HCT116 (cell line): ENCODE measurements around the gene ACCS. TPM values are rescaled to one million over a fixed set of nuclear protein-coding genes. Genes with fewer than 3 reads are reported as not detected.

Experiments
- ATAC-seq: fragments of 200-7000 bp; cut with Tn5 transposase; 2 replicates; pipeline ENCODE4 v1.9.1; 2020; ENCODE audit warnings: mild to moderate bottlenecking, moderate library complexity
- BruUV-seq: library from RNA; stranded (reverse); fragments of 400-500 nt; replicated peaks from 2 replicates; lab custom pipeline; 2021; lab: Mats Ljungman, UMichigan
- CTCF ChIA-PET: fragments of 300-600 bp; sonication (Branson Sonifier 250); formaldehyde crosslinking; loops from one replicate; lab custom pipeline; 2021; ENCODE audit warnings: antibody characterized with exemption; lab: Charles Lee
- POLR2A ChIA-PET: fragments of 300-600, 350-600 bp; sonication (Branson Sonifier 250); formaldehyde crosslinking; loops from one replicate; lab custom pipeline; 2021; ENCODE audit warnings: antibody characterized with exemption; lab: Charles Lee
- RAD21 ChIA-PET, 2 experiments: fragments of 300-600 bp; sonication (Branson Sonifier 250); formaldehyde crosslinking; loops; one replicate each; lab custom pipeline; 2023; ENCODE audit warnings: low total read pairs in 2 of 2; ENCODE audit not compliant: uncharacterized antibody in 2 of 2, unreplicated experiment in 2 of 2, low non-redundant PET in 1 of 2; lab: Charles Lee
- DNase-seq: peaks from one replicate; pipeline ENCODE4 v3.0.0-alpha.2; 2010; ENCODE audit warnings: low read depth, low spot score
- H2AFZ ChIP-seq: fragments of 200-600 bp; shearing (Covaris generic), sonication (generic); 2 replicates; pipeline ENCODE4 v1.6.1; 2017; ENCODE audit warnings: low read depth, mixed run types, mixed read lengths, antibody characterized with exemption, low read length; ENCODE audit not compliant: poor library complexity, severe bottlenecking
- H3K27ac ChIP-seq: 2 replicates; pipeline ENCODE4 v1.5.1; 2012; ENCODE audit warnings: low read depth, low read length
- H3K27me3 ChIP-seq: fragments of 200-600 bp; sonication (generic); 2 replicates; pipeline ENCODE4 v1.6.1; 2016; ENCODE audit warnings: mixed run types, low read length, mixed read lengths; ENCODE audit not compliant: insufficient read depth
- H3K36me3 ChIP-seq, 2 experiments: fragments of 200-500 bp in 1 of 2; fragments of 200-600 bp in 1 of 2; sonication (Bioruptor generic) in 1 of 2; sonication (generic) in 1 of 2; 2 replicates each; pipeline versions ENCODE4 v1.5.1 to v1.6.1; 2014 to 2016; ENCODE audit warnings: low read length in 2 of 2, inconsistent platforms in 1 of 2, mixed read lengths in 1 of 2, mixed run types in 1 of 2; ENCODE audit not compliant: insufficient read depth in 2 of 2, control insufficient read depth in 1 of 2
- H3K4me1 ChIP-seq, 2 experiments: fragments of 200-600 bp in 1 of 2; sonication (generic) in 1 of 2; 2 replicates each; pipeline versions ENCODE4 v1.5.1 to v1.6.1; 2012 to 2017; ENCODE audit warnings: low read length in 2 of 2, inconsistent platforms in 1 of 2, mild to moderate bottlenecking in 1 of 2, mixed read lengths in 1 of 2, mixed run types in 1 of 2, moderate library complexity in 1 of 2; ENCODE audit not compliant: insufficient read depth in 2 of 2, control insufficient read depth in 1 of 2
- H3K4me2 ChIP-seq: fragments of 200-600 bp; sonication (generic); 2 replicates; pipeline ENCODE4 v1.6.1; 2017; ENCODE audit warnings: mixed run types, low read length, mixed read lengths
- H3K4me3 ChIP-seq, 2 experiments: fragments of 200-600 bp in 1 of 2; sonication (generic) in 1 of 2; replicated peaks in 1 of 2; 2 replicates each; pipeline ENCODE4 v1.5.1; 2011 to 2016; ENCODE audit warnings: low read length in 2 of 2, control low read depth in 1 of 2, low read depth in 1 of 2, mild to moderate bottlenecking in 1 of 2, mixed read lengths in 1 of 2, mixed run types in 1 of 2
- H3K79me2 ChIP-seq: fragments of 200-600 bp; sonication (generic); 2 replicates; pipeline ENCODE4 v1.6.1; 2017; ENCODE audit warnings: mild to moderate bottlenecking, mixed run types, low read length, moderate library complexity, mixed read lengths; ENCODE audit not compliant: insufficient read depth
- H3K9ac ChIP-seq: fragments of 200-600 bp; sonication (generic); 2 replicates; pipeline ENCODE4 v1.6.1; 2016; ENCODE audit warnings: low read length, mixed read lengths
- H3K9me2 ChIP-seq: fragments of 200-600 bp; sonication (generic), shearing (Covaris generic); 2 replicates; pipeline ENCODE4 v1.6.1; 2017; ENCODE audit warnings: mixed run types, mild to moderate bottlenecking, moderate library complexity; ENCODE audit not compliant: insufficient read depth
- H3K9me3 ChIP-seq, 2 experiments: fragments of 200-500 bp in 1 of 2; fragments of 200-600 bp in 1 of 2; sonication (Bioruptor generic) in 1 of 2; sonication (generic) in 1 of 2; 2 replicates each; pipeline ENCODE4 v1.6.1; 2014 to 2017; ENCODE audit warnings: low read length in 2 of 2, mixed read lengths in 2 of 2, inconsistent platforms in 1 of 2, low read depth in 1 of 2, mild to moderate bottlenecking in 1 of 2, mixed run types in 1 of 2, moderate library complexity in 1 of 2; ENCODE audit not compliant: control insufficient read depth in 1 of 2, insufficient read depth in 1 of 2
- H4K20me1 ChIP-seq: fragments of 200-600 bp; sonication (generic), shearing (Covaris generic); 2 replicates; pipeline ENCODE4 v1.6.1; 2017; ENCODE audit warnings: mixed run types, mild to moderate bottlenecking, moderate library complexity; ENCODE audit not compliant: insufficient read depth
- ATF3 ChIP-seq: IDR thresholded peaks from 2 replicates; pipeline ENCODE4 v1.6.1; 2012
- CBX3 ChIP-seq: IDR thresholded peaks from 2 replicates; pipeline ENCODE4 v1.6.1; 2012; ENCODE audit warnings: low read depth
- CEBPB ChIP-seq: IDR thresholded peaks from 2 replicates; pipeline ENCODE4 v1.6.1; 2012; ENCODE audit warnings: low read depth
- CTCF ChIP-seq, 3 experiments: fragments of 200-600 bp in 1 of 3; sonication (generic) in 1 of 3; IDR thresholded peaks in 2 of 3; conservative IDR thresholded peaks in 1 of 3; 2 replicates each; pipeline ENCODE4 v1.5.1; 2012 to 2017; ENCODE audit warnings: low read depth in 2 of 3, low read length in 2 of 3, antibody characterized with exemption in 1 of 3, borderline replicate concordance in 1 of 3, control low read depth in 1 of 3, mild to moderate bottlenecking in 1 of 3, mixed read lengths in 1 of 3, mixed run types in 1 of 3, moderate library complexity in 1 of 3; ENCODE audit not compliant: insufficient read depth in 1 of 3
- EGR1 ChIP-seq: IDR thresholded peaks from 2 replicates; pipeline ENCODE4 v1.6.1; 2012; ENCODE audit warnings: low read depth
- ELF1 ChIP-seq: IDR thresholded peaks from 2 replicates; pipeline ENCODE4 v1.6.1; 2012; ENCODE audit warnings: low read depth, borderline replicate concordance
- EZH2 ChIP-seq: fragments of 200-600 bp; sonication (generic); IDR thresholded peaks from 2 replicates; pipeline ENCODE4 v1.6.1; 2017; ENCODE audit warnings: antibody characterized with exemption, mixed run types
- EZH2phosphoT487 ChIP-seq: fragments of 200-600 bp; IDR thresholded peaks from 2 replicates; pipeline ENCODE4 v1.6.1; 2018; ENCODE audit warnings: antibody characterized with exemption, borderline replicate concordance
- FOSL1 ChIP-seq: IDR thresholded peaks from 2 replicates; pipeline ENCODE4 v1.6.1; 2012; ENCODE audit warnings: low read depth
- JUND ChIP-seq: IDR thresholded peaks from 2 replicates; pipeline ENCODE4 v1.6.1; 2012
- MAX ChIP-seq: IDR thresholded peaks from 2 replicates; pipeline ENCODE4 v1.6.1; 2012
- POLR2AphosphoS5 ChIP-seq: IDR thresholded peaks from 2 replicates; pipeline ENCODE4 v1.6.1; 2011; ENCODE audit warnings: mild to moderate bottlenecking, low read depth, low read length, moderate library complexity
- RAD21 ChIP-seq: IDR thresholded peaks from 2 replicates; pipeline ENCODE4 v1.6.1; 2012; ENCODE audit warnings: low read depth, mild to moderate bottlenecking
- REST ChIP-seq: IDR thresholded peaks from 2 replicates; pipeline ENCODE4 v1.6.1; 2012; ENCODE audit warnings: low read depth
- SIN3A ChIP-seq: IDR thresholded peaks from 2 replicates; pipeline ENCODE4 v1.6.1; 2012; ENCODE audit warnings: low read depth
- SP1 ChIP-seq: IDR thresholded peaks from 2 replicates; pipeline ENCODE4 v1.6.1; 2012; ENCODE audit warnings: low read depth
- SRF ChIP-seq: IDR thresholded peaks from 2 replicates; pipeline ENCODE4 v1.6.1; 2012; ENCODE audit warnings: low read depth
- TCF7L2 ChIP-seq: IDR thresholded peaks from 2 replicates; pipeline ENCODE4 v1.7.0; 2011; ENCODE audit warnings: borderline replicate concordance, inconsistent platforms; ENCODE audit not compliant: insufficient read depth, insufficient read length; ENCODE audit errors: extremely low read depth
- YY1 ChIP-seq: IDR thresholded peaks from 2 replicates; pipeline ENCODE4 v1.6.1; 2011; ENCODE audit warnings: low read length, low read depth, moderate library complexity, mild to moderate bottlenecking; ENCODE audit not compliant: insufficient replicate concordance; ENCODE audit errors: extremely low read depth
- ZBTB33 ChIP-seq: IDR thresholded peaks from 2 replicates; pipeline ENCODE4 v1.6.1; 2011; ENCODE audit warnings: mild to moderate bottlenecking, low read length, moderate library complexity; ENCODE audit not compliant: insufficient replicate concordance; ENCODE audit errors: extremely low read depth
- intact Hi-C: fragments of 100-400 bp; cut with micrococcal nuclease; formaldehyde crosslinking; loops from 2 replicates; pipeline ENCODE4 v1.10.0; 2022
- total RNA-seq: library from RNA; stranded (reverse); gene quantifications from one replicate; pipeline ENCODE4 v1.2.1, GENCODE V29; 2021; ENCODE audit not compliant: unreplicated experiment

The ACCS gene
- total RNA-seq, 1 experiment from 2014 or later = 13.2 TPM

GRCh38 chr11:44043157-44043556, 22.9 kb upstream of the ACCS start:
- POLR2A ChIA-PET = no interaction called here
- Histone ChIP-seq H3K27me3 (no peaks in the 10 kb centered on the region), H3K4me1 (peaks cover 0 to 5% of the 10 kb centered on the region in 2 experiments; a peak in 2 of 4 replicates), H4K20me1 (no peaks in the 10 kb centered on the region), H3K9me2 (no peaks in the 10 kb centered on the region), H3K9ac (no peak overlapping the region)
- DNase-seq = no peak
- intact Hi-C loops = no loop called here
- TF ChIP-seq POLR2AphosphoS5 (no peak), MAX (no peak), EZH2phosphoT487 (no peak), FOSL1 (no peak), ELF1 (no peak), REST (no peak), SP1 (no peak), SIN3A (no peak), YY1 (no peak), CTCF (IDR thresholded peaks at IDR 0.05 in 2 of 3, conservative IDR thresholded peaks at IDR 0.05 in 1 of 3; ENCODE audit: borderline replicate concordance in 1 of 3, insufficient read depth in 1 of 3, low read depth in 2 of 3, low read length in 2 of 3) (no peak), TCF7L2 (no peak), ZBTB33 (no peak), SRF (no peak), RAD21 (no peak), CEBPB (no peak), CBX3 (no peak), ATF3 (no peak), EZH2 (no peak), EGR1 (no peak), JUND (no peak)
- TF ChIP-seq, all 23 proteins: peak for 0
- no peaks in the 10 kb centered on the region for H3K79me2 ChIP-seq
- no peak overlapping the region for H2AFZ ChIP-seq
- ChIA-PET RAD21 (no interaction called here), CTCF (interaction anchor here (1.2 kb wide), 1 partner anchor 11 kb away, joined by 4 read pairs; no protein-coding TSS in a partner anchor)
- no peak overlapping the region for H3K4me2 ChIP-seq
- H3K9me3 ChIP-seq = no peaks in the 10 kb centered on the region
- BruUV-seq = no TSS peak
- no peak overlapping the region for H3K4me3 ChIP-seq
- H3K27ac ChIP-seq = no peak overlapping the region
- H3K36me3 ChIP-seq = no peaks in the 10 kb centered on the region
- no peak for ATAC-seq
